HG03159 (cell line): Measurements from ENCODE around the gene WNT9A.

ENCODE experiments used
- ATAC-seq: cut with Tn5 transposase; IDR thresholded peaks from one replicate; pipeline ENCODE4 v1.9.1; 2021; ENCODE audit warnings: mild to moderate bottlenecking, moderate library complexity; ENCODE audit not compliant: unreplicated experiment

Gene WNT9A

GRCh38 chr1:227924833-227925574 lies 22.7 kb downstream of the WNT9A start:
- ATAC-seq = no peak

- no peak for ATAC-seq
These were observed 23.4 kb downstream of the WNT9A start for GRCh38 chr1:227924168-227924832.

- no peak for ATAC-seq
These were observed 24.2 kb downstream of the WNT9A start for GRCh38 chr1:227923353-227924167.

GRCh38 chr1:227922501-227923352 lies 25.0 kb downstream of the WNT9A start:
- no peak for ATAC-seq

- ATAC-seq = no peak
These were observed 26.1 kb downstream of the WNT9A start for GRCh38 chr1:227921461-227922185.

GRCh38 chr1:227920896-227921295 lies 26.8 kb downstream of the WNT9A start:
- no peak for ATAC-seq

- ATAC-seq = no peak
These were observed 27.3 kb downstream of the WNT9A start for GRCh38 chr1:227920426-227920825.

- ATAC-seq = no peak
These were observed 27.8 kb downstream of the WNT9A start for GRCh38 chr1:227919906-227920305.

GRCh38 chr1:227918736-227919135 lies 29.0 kb downstream of the WNT9A start:
- ATAC-seq = no peak

- no peak for ATAC-seq
These were observed 29.5 kb downstream of the WNT9A start for GRCh38 chr1:227918083-227918700.

GRCh38 chr1:227917081-227917950 lies 30.4 kb downstream of the WNT9A start:
- ATAC-seq = no peak

- ATAC-seq = no peak
These were observed 31.1 kb downstream of the WNT9A start for GRCh38 chr1:227916655-227917054.

GRCh38 chr1:227915564-227916553 lies 31.9 kb downstream of the WNT9A start:
- ATAC-seq = no peak

GRCh38 chr1:227914801-227915563 lies 32.8 kb downstream of the WNT9A start:
- no peak for ATAC-seq

- no peak for ATAC-seq
These were observed 33.7 kb downstream of the WNT9A start for GRCh38 chr1:227913764-227914721.

GRCh38 chr1:227913396-227913763 lies 34.4 kb downstream of the WNT9A start:
- ATAC-seq = no peak
